Measurements from ENCODE around the gene KIF2B. TPM values are rescaled to one million over a fixed set of nuclear protein-coding genes. Genes with fewer than 3 reads are reported as not detected.
"Not testable (repeated sequence)": the region's sequence is repeated elsewhere in the genome, so short reads cannot be mapped to it uniquely, and the experiment has no call there.

The KIF2B gene
- not detected for polyA plus RNA-seq (ENCODE audit: insufficient read depth in 1 of 5, insufficient read length in 5 of 5, low replicate concordance in 1 of 5)
- long read RNA-seq, donor 1 = 0 reads
- long read RNA-seq, donor 2 = 0 reads
- long read RNA-seq, donor 3 = 0 reads
- long read RNA-seq, donor 4 = 0 reads
- long read RNA-seq, donor 5 = 0 reads
- long read RNA-seq, donor 6 = 0 reads
- long read RNA-seq, donor 7 = 0 reads
- long read RNA-seq, donor 8 = 0 reads

GRCh38 chr17:53822764-53823163, at the start of gene KIF2B:
KIF2B (plus strand) TSS chr17:53822927; CDS start chr17:53823034, 107 bp downstream.
- no peak for DNase-seq

- DNase-seq = no peak
These were observed 42.4 kb upstream of the KIF2B start for GRCh38 chr17:53780320-53780719.

GRCh38 chr17:53791551-53791950, 31.2 kb upstream of the KIF2B start:
- no peak for DNase-seq

- DNase-seq = no peak
These were observed 30.3 kb upstream of the KIF2B start for GRCh38 chr17:53792451-53792850.

- no peak for DNase-seq
These were observed 29.7 kb upstream of the KIF2B start for GRCh38 chr17:53792997-53793396.

GRCh38 chr17:53794875-53795274, 27.9 kb upstream of the KIF2B start:
- DNase-seq = no peak

GRCh38 chr17:53796642-53797041, 26.1 kb upstream of the KIF2B start:
- no peak for DNase-seq

GRCh38 chr17:53797501-53797900, 25.2 kb upstream of the KIF2B start:
- DNase-seq = no peak

GRCh38 chr17:53804437-53804836, 18.3 kb upstream of the KIF2B start:
- no peak for DNase-seq

GRCh38 chr17:53806473-53806872, 16.3 kb upstream of the KIF2B start:
- no peak for DNase-seq

- no peak for DNase-seq
These were observed 15.4 kb upstream of the KIF2B start for GRCh38 chr17:53807286-53807685.

GRCh38 chr17:53818271-53818670, 4.5 kb upstream of the KIF2B start:
- DNase-seq = no peak

- DNase-seq = no peak
These were observed 3.8 kb upstream of the KIF2B start for GRCh38 chr17:53818929-53819328.

GRCh38 chr17:53819956-53820355, 2.8 kb upstream of the KIF2B start:
- no peak for DNase-seq

- DNase-seq = no peak
These were observed 769 bp downstream of the KIF2B start for GRCh38 chr17:53823341-53824050.

GRCh38 chr17:53834771-53835170, 12.0 kb downstream of the KIF2B start:
- not testable (repeated sequence) for DNase-seq

- DNase-seq = no peak
These were observed 14.4 kb downstream of the KIF2B start for GRCh38 chr17:53837131-53837530.

- DNase-seq = no peak
These were observed 21.9 kb downstream of the KIF2B start for GRCh38 chr17:53844491-53845107.

- DNase-seq = not testable (repeated sequence)
These were observed 48.4 kb downstream of the KIF2B start for GRCh38 chr17:53871128-53871527.
